Measurements from ENCODE around the gene ITGB3.

ITGB3 gene

GRCh38 chr17:47304186-47304585 is 50.6 kb downstream of the ITGB3 start:
- no peak for DNase-seq

- DNase-seq = no peak
Measured at GRCh38 chr17:47305302-47305923, 51.8 kb downstream of the ITGB3 start.

- DNase-seq = no peak
Measured at GRCh38 chr17:47310186-47310733, 56.6 kb downstream of the ITGB3 start.

GRCh38 chr17:47311420-47311819 is 57.8 kb downstream of the ITGB3 start:
- no peak for DNase-seq

- DNase-seq = peak; percentile 37
Measured at GRCh38 chr17:47315451-47316266, 62.0 kb downstream of the ITGB3 start.

GRCh38 chr17:47316311-47316710 is 62.7 kb downstream of the ITGB3 start:
- no peak for DNase-seq

GRCh38 chr17:47317119-47317518 is 63.5 kb downstream of the ITGB3 start:
- DNase-seq = no peak

GRCh38 chr17:47318197-47318918 is 64.7 kb downstream of the ITGB3 start:
- DNase-seq = no peak

GRCh38 chr17:47320879-47321502 is 67.4 kb downstream of the ITGB3 start:
- DNase-seq = no peak

- peak; percentile 65 for DNase-seq
Measured at GRCh38 chr17:47323382-47324223, 70.0 kb downstream of the ITGB3 start, which contains the start of gene EFCAB13. EFCAB13 (plus strand) TSS chr17:47323955; CDS start chr17:47328354, 4,399 bp downstream.

- DNase-seq = peak; percentile 21
Measured at GRCh38 chr17:47324224-47325020, 70.8 kb downstream of the ITGB3 start.

GRCh38 chr17:47325176-47325575 is 71.5 kb downstream of the ITGB3 start:
- no peak for DNase-seq

GRCh38 chr17:47330548-47330947 is 76.9 kb downstream of the ITGB3 start:
- DNase-seq = no peak

GRCh38 chr17:47332287-47332686 is 78.7 kb downstream of the ITGB3 start:
- no peak for DNase-seq

- no peak for DNase-seq
Measured at GRCh38 chr17:47335101-47335936, 81.7 kb downstream of the ITGB3 start.

- no peak for DNase-seq
Measured at GRCh38 chr17:47338026-47338425, 84.4 kb downstream of the ITGB3 start.

GRCh38 chr17:47352848-47353247 is 99.2 kb downstream of the ITGB3 start:
- no peak for DNase-seq

- no peak for DNase-seq
Measured at GRCh38 chr17:47358652-47359051, 105.0 kb downstream of the ITGB3 start.

Measured in NCI-H446 treated with DMSO at 0.1 percent for 48 hours (cell line).